ENCODE results near the gene PAX2.

DNA sequence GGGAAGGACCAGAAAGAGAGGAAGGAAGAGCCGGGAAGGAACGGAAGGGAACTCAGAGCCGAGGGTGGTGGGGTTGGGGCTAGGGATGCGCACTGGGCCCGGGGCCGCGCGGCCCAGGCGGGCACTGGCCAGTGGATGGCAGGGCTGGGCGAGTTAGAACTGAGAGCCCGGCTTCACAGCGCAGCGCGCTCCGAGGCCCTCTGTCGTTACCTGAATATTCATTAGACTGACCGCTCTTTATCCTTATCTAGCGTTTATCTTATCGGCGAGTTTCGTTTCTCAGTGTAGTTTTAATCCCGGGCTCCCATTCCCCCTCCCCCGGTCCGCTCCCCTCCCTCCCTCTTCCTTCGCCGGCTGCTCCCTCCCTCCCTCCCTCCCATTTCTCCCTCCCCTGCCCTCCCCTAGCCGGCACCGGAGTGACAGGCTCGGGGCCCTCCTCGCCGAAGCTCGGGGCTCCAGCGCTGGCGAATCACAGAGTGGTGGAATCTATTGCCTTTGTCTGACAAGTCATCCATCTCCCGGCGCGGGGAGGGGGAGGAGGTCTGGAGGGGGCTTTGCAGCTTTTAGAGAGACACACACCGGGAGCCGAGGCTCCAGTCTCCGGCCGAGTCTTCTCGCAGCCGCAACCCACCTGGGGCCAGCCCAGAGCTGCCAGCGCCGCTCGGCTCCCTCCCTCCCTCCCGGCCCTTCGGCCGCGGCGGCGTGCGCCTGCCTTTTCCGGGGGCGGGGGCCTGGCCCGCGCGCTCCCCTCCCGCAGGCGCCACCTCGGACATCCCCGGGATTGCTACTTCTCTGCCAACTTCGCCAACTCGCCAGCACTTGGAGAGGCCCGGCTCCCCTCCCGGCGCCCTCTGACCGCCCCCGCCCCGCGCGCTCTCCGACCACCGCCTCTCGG lies at the start of gene PAX2:
- TF ChIP-seq RARB (CRISPR knock-in tag; IDR thresholded peaks at IDR 0.05) (no peak), SNAI2 (CRISPR knock-in tag; IDR thresholded peaks at IDR 0.05) (no peak), ISL1 (CRISPR knock-in tag; IDR thresholded peaks at IDR 0.05) (no peak), ZNF70 (CRISPR knock-in tag; IDR thresholded peaks at IDR 0.05) (no peak), ARNTL (CRISPR knock-in tag; IDR thresholded peaks at IDR 0.05; ENCODE audit: borderline replicate concordance, low read depth) (no peak), TOX (CRISPR knock-in tag; IDR thresholded peaks at IDR 0.05; ENCODE audit: borderline replicate concordance) (no peak), ZFP30 (CRISPR knock-in tag; IDR thresholded peaks at IDR 0.05) (no peak), PPARA (CRISPR knock-in tag; IDR thresholded peaks at IDR 0.05; ENCODE audit: borderline replicate concordance) (no peak), ZFP3 (CRISPR knock-in tag; IDR thresholded peaks at IDR 0.05) (no peak), TCF4 (CRISPR knock-in tag; IDR thresholded peaks at IDR 0.05; ENCODE audit: borderline replicate concordance) (no peak)
- TF ChIP-seq, protein P1, sequence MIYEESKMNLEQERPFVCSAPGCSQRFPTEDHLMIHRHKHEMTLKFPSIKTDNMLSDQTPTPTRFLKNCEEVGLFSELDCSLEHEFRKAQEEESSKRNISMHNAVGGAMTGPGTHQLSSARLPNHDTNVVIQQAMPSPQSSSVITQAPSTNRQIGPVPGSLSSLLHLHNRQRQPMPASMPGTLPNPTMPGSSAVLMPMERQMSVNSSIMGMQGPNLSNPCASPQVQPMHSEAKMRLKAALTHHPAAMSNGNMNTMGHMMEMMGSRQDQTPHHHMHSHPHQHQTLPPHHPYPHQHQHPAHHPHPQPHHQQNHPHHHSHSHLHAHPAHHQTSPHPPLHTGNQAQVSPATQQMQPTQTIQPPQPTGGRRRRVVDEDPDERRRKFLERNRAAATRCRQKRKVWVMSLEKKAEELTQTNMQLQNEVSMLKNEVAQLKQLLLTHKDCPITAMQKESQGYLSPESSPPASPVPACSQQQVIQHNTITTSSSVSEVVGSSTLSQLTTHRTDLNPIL (CRISPR knock-in tag; IDR thresholded peaks at IDR 0.05; ENCODE audit: low read depth): no peak
- TF ChIP-seq, protein P2, sequence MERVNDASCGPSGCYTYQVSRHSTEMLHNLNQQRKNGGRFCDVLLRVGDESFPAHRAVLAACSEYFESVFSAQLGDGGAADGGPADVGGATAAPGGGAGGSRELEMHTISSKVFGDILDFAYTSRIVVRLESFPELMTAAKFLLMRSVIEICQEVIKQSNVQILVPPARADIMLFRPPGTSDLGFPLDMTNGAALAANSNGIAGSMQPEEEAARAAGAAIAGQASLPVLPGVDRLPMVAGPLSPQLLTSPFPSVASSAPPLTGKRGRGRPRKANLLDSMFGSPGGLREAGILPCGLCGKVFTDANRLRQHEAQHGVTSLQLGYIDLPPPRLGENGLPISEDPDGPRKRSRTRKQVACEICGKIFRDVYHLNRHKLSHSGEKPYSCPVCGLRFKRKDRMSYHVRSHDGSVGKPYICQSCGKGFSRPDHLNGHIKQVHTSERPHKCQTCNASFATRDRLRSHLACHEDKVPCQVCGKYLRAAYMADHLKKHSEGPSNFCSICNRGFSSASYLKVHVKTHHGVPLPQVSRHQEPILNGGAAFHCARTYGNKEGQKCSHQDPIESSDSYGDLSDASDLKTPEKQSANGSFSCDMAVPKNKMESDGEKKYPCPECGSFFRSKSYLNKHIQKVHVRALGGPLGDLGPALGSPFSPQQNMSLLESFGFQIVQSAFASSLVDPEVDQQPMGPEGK (CRISPR knock-in tag; IDR thresholded peaks at IDR 0.05; ENCODE audit: borderline replicate concordance): no peak
- TF ChIP-seq, protein P3, sequence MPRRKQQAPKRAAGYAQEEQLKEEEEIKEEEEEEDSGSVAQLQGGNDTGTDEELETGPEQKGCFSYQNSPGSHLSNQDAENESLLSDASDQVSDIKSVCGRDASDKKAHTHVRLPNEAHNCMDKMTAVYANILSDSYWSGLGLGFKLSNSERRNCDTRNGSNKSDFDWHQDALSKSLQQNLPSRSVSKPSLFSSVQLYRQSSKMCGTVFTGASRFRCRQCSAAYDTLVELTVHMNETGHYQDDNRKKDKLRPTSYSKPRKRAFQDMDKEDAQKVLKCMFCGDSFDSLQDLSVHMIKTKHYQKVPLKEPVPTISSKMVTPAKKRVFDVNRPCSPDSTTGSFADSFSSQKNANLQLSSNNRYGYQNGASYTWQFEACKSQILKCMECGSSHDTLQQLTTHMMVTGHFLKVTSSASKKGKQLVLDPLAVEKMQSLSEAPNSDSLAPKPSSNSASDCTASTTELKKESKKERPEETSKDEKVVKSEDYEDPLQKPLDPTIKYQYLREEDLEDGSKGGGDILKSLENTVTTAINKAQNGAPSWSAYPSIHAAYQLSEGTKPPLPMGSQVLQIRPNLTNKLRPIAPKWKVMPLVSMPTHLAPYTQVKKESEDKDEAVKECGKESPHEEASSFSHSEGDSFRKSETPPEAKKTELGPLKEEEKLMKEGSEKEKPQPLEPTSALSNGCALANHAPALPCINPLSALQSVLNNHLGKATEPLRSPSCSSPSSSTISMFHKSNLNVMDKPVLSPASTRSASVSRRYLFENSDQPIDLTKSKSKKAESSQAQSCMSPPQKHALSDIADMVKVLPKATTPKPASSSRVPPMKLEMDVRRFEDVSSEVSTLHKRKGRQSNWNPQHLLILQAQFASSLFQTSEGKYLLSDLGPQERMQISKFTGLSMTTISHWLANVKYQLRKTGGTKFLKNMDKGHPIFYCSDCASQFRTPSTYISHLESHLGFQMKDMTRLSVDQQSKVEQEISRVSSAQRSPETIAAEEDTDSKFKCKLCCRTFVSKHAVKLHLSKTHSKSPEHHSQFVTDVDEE (CRISPR knock-in tag; IDR thresholded peaks at IDR 0.05): no peak
- TF ChIP-seq, protein P4, sequence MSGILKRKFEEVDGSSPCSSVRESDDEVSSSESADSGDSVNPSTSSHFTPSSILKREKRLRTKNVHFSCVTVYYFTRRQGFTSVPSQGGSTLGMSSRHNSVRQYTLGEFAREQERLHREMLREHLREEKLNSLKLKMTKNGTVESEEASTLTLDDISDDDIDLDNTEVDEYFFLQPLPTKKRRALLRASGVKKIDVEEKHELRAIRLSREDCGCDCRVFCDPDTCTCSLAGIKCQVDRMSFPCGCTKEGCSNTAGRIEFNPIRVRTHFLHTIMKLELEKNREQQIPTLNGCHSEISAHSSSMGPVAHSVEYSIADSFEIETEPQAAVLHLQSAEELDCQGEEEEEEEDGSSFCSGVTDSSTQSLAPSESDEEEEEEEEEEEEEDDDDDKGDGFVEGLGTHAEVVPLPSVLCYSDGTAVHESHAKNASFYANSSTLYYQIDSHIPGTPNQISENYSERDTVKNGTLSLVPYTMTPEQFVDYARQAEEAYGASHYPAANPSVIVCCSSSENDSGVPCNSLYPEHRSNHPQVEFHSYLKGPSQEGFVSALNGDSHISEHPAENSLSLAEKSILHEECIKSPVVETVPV (CRISPR knock-in tag; IDR thresholded peaks at IDR 0.05): no peak

All from SK-N-SH treated with all-trans-retinoic acid at 6 μM for 48 hours (cell line).